Measurements from ENCODE around the gene DOK6. TPM values are rescaled to one million over a fixed set of nuclear protein-coding genes. Genes with fewer than 3 reads are reported as not detected.

DOK6 gene
- total and polyA plus RNA-seq, 10 donors: 0.09 to 2.0 (median 0.40) TPM

DNA sequence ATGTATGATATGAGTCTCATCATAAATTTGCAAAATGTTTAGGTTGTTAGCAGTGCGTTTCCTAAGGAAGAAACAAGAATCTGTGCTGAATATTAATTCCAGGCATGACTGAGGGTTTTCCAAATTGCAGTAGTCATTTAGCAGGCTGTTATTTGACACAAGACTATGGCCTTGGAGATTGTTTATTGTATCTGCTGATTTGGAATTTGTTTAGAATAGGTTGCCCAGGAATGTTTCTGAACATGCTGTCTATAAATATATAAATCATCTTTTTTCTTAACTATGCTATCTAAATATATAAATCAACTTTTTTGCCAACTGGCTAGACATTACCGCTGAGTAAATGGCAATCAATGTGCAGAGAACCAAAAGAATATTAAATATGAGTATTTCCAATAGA lies 90.9 kb downstream of the DOK6 start:
- Histone ChIP-seq H3K4me3 (no peak overlapping the region), H3K27me3 (replicated peaks in 1 of 7) (no peaks in the 10 kb centered on the region), H3K36me3 (no peaks in the 10 kb centered on the region), H3K4me1 (no peaks in the 10 kb centered on the region), H3K9me3 (peaks cover 0 to 17% (median 8%) of the 10 kb centered on the region in 8 donors), H3K27ac (no peak overlapping the region)
- WGBS, 5 donors: 67 to 92% (median 75%) methylated on average over 2 of the region's 2 CpGs
- DNase-seq: no peak
- intact Hi-C loops (cut with DNase I; ENCODE audit: low total_unique reads): no loop called here
- no peak for TF ChIP-seq POLR2AphosphoS5 (IDR thresholded peaks at IDR 0.05)
- TF ChIP-seq, protein P1, sequence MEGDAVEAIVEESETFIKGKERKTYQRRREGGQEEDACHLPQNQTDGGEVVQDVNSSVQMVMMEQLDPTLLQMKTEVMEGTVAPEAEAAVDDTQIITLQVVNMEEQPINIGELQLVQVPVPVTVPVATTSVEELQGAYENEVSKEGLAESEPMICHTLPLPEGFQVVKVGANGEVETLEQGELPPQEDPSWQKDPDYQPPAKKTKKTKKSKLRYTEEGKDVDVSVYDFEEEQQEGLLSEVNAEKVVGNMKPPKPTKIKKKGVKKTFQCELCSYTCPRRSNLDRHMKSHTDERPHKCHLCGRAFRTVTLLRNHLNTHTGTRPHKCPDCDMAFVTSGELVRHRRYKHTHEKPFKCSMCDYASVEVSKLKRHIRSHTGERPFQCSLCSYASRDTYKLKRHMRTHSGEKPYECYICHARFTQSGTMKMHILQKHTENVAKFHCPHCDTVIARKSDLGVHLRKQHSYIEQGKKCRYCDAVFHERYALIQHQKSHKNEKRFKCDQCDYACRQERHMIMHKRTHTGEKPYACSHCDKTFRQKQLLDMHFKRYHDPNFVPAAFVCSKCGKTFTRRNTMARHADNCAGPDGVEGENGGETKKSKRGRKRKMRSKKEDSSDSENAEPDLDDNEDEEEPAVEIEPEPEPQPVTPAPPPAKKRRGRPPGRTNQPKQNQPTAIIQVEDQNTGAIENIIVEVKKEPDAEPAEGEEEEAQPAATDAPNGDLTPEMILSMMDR (IDR thresholded peaks at IDR 0.05 in 8 of 11, conservative IDR thresholded peaks at IDR 0.05 in 3 of 11): no peak
- no peak for TF ChIP-seq POLR2A (IDR thresholded peaks at IDR 0.05)

DNA sequence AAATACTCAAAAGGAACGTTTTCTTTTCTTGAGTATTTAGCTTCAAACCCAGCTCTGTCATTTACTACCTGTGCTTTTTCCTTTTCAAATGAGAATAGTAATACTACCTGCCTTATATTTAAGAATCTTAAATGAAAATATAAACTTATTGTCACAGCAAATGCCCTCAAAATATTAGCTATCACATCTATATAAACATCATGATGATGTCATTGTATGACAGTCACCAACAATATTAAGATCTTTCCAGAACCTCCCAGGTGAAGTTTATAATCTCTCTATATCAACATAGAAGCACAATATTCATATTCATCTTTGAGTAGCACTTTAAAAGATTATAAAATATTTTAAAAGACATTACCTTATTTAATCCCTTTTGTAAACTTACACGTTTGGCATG lies 92.2 kb downstream of the DOK6 start:
- TF ChIP-seq, protein P1 (IDR thresholded peaks at IDR 0.05 in 8 of 11, conservative IDR thresholded peaks at IDR 0.05 in 3 of 11): no peak
- no peak for TF ChIP-seq POLR2A (IDR thresholded peaks at IDR 0.05)
- no peak for TF ChIP-seq POLR2AphosphoS5 (IDR thresholded peaks at IDR 0.05)
- DNase-seq: no peak
- Histone ChIP-seq H3K27ac (no peak overlapping the region), H3K36me3 (no peaks in the 10 kb centered on the region), H3K4me3 (no peak overlapping the region), H3K9me3 (peaks cover 0 to 13% (median 6%) of the 10 kb centered on the region in 8 donors), H3K27me3 (replicated peaks in 1 of 7) (no peaks in the 10 kb centered on the region), H3K4me1 (no peaks in the 10 kb centered on the region)
- WGBS, 5 donors: 73 to 90% (median 83%) methylated on average over 2 of the region's 2 CpGs
- intact Hi-C loops (cut with DNase I; ENCODE audit: low total_unique reads): no loop called here

DNA sequence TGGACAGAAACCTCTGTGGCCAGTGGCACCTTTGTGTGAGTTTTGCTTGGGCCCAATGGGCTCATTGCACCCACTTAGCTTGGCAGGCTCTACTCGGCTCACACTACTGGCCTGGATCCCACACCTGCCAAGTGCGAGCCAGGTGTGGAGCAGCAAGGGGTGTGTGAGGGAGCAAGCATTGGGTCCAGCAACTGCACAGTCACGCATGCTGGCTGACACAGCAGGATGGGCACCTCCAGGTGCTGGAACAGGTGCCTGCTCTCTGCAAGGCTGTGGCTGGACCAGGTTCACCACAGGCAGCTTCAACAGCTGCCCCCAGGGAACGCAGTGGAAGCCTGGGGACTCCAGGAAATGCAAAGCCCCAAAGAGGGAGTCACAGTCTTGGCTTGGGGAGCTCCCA lies 94.2 kb downstream of the DOK6 start:
- no peak for DNase-seq
- no peak overlapping the region for H3K27ac ChIP-seq
- H3K9me3 ChIP-seq: peaks cover 0 to 10% (median 0%) of the 10 kb centered on the region in 8 donors
- WGBS, 5 donors: 86 to 96% (median 93%) methylated on average over 3 to 4 of the region's 4 CpGs
- TF ChIP-seq POLR2A (IDR thresholded peaks at IDR 0.05): no peak
- TF ChIP-seq, protein P1 (IDR thresholded peaks at IDR 0.05 in 8 of 11, conservative IDR thresholded peaks at IDR 0.05 in 3 of 11): no peak
- no peaks in the 10 kb centered on the region for H3K36me3 ChIP-seq
- H3K4me3 ChIP-seq: no peak overlapping the region
- intact Hi-C loops (cut with DNase I; ENCODE audit: low total_unique reads): no loop called here
- H3K27me3 ChIP-seq (replicated peaks in 1 of 7): no peaks in the 10 kb centered on the region
- no peaks in the 10 kb centered on the region for H3K4me1 ChIP-seq

DNA sequence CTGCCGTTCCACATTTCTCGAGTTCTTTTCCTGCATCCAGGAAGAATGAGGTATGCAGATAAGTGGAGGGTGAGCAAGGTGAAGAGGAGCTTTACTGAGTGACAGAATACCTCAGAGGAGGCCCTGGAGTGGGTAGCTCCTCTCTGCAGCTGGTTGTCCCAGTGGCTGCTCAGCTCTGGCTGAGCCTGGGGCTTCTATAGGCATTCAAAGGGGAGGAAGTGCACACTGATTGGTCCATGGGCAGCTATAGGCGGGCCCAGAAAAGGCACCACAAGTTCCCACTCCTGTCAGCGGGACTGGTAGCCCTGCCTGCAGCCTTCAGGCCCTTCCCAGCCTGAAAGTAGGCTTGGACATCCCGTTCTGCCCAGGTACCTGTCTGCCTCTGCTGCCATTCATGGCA lies 94.7 kb downstream of the DOK6 start:
- Histone ChIP-seq H3K4me3 (no peak overlapping the region), H3K27ac (no peak overlapping the region), H3K36me3 (no peaks in the 10 kb centered on the region), H3K4me1 (no peaks in the 10 kb centered on the region), H3K9me3 (peaks cover 0 to 10% (median 0%) of the 10 kb centered on the region in 8 donors), H3K27me3 (replicated peaks in 1 of 7) (no peaks in the 10 kb centered on the region)
- no peak for TF ChIP-seq POLR2A (IDR thresholded peaks at IDR 0.05)
- TF ChIP-seq POLR2AphosphoS5 (IDR thresholded peaks at IDR 0.05): no peak
- TF ChIP-seq, protein P1 (IDR thresholded peaks at IDR 0.05 in 8 of 11, conservative IDR thresholded peaks at IDR 0.05 in 3 of 11): no peak
- no peak for DNase-seq
- intact Hi-C loops (cut with DNase I; ENCODE audit: low total_unique reads): no loop called here
- WGBS, 5 donors: 66 to 79% (median 71%) methylated on average over 4 to 5 of the region's 5 CpGs

All from spleen (tissue), 11 donors.